ENCODE measurements around the gene NUP93.
"Not testable (repeated sequence)": the region's sequence is repeated elsewhere in the genome, so short reads cannot be mapped to it uniquely, and the experiment has no call there.

Gene NUP93

DNA sequence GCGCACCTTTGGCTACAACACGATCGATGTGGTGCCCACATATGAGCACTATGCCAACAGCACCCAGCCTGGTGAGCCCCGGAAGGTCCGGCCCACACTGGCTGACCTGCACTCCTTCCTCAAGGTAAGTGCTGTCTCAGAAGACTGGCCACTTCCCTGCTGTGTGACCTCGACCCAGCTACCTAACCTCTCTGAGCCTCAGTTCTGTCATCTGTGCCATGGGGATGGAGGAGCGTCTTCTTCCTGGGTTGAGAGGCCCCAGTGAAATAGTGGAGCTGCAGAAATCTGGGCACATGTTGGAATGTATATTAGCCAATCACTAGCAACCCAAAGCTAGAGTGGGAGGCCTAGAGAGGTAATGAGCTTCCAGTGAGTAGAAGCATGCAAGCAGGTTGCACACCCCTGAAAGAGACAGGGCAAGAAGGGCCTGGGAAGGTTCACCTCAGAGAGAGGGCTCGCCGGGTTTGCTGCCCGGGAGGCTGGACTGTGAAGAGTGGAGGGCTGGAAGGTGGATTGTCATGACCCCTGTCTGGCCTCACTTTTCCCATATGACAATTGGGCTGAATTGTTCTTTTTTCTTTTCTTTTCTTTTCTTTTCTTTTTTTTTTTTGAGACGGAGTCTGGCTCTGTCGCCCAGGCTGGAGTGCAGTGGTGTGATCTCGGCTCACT is 135.6 kb downstream of the NUP93 start:
- Mint-ChIP-seq H3K27ac (peak overlapping the region; percentile 29), H3K4me3 (no peak overlapping the region), H3K4me1 (peaks cover 50% of the 10 kb centered on the region), H3K36me3 (peaks cover 6% of the 10 kb centered on the region), H3K9me3 (no peaks in the 10 kb centered on the region)
- ATAC-seq (no peak), DNase-seq (ENCODE audit: low spot score in 2 of 2) (no peak)

DNA sequence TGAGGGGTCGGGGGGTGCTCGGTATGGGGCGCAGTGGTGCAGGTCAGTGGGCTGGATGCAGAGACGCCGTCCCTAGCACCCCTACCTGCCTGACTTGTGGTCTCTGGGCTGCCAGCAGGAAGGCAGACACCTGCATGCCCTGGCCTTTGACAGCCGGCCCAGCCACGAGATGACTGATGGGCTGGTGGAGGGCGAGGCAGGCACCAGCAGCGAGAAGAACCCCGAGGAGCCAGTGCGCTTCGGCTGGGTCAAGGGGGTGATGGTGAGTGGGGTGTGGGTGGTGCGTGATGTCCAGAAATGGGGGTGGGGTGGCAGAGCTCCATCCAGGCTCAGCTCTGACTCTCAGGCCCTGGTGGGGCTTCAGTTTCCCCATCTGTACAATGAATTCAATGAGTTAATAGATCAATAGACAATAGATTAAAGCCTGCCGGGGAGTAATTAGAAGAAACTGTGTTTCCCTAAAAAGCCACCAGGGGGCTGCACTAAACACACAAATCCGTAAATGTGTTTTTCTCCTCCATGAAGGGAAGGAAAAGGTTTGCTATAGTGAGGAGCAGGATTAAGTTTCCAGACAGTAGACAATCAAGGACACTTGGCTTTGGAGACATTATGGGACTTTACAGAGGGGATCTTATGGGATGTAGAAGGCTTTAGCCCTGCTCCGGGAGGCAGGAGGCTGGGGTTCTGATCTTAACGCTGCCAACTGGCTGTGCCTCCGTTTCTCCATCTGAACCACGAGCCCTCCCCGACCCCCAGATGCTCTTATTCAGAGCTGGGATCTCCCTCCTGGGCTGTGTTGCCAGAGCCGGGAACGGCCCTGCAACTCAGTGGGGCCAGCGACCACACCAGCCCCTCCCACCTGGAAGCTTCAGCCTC is 137.3 kb downstream of the NUP93 start:
- Mint-ChIP-seq H3K27ac (peak overlapping the region; percentile 62), H3K4me1 (peaks cover 34% of the 10 kb centered on the region), H3K36me3 (no peaks in the 10 kb centered on the region), H3K9me3 (no peaks in the 10 kb centered on the region), H3K4me3 (no peak overlapping the region)
- ATAC-seq (no peak), DNase-seq (ENCODE audit: low spot score in 2 of 2) (peak; percentile 19 to 63)

DNA sequence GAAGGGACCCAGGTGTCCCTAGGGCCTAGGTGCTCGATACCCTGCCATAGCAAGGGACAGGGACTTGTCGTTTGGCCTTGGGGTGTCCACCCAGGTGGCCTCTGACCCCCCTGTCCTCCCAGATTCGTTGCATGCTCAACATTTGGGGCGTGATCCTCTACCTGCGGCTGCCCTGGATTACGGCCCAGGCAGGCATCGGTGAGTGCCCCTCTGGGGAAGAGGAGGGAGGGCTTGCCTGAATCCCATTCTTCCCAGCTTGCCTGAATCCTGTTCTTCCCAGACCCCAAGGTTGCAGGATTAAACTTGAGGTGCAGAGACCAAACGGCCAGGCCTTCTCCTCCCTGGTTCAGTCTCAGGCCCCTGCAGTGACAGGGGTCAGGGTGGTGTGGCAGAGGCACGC is 138.2 kb downstream of the NUP93 start:
- H3K4me3 Mint-ChIP-seq = no peak overlapping the region
- no peaks in the 10 kb centered on the region for H3K9me3 Mint-ChIP-seq
- H3K27ac Mint-ChIP-seq = no peak overlapping the region
- no peak for ATAC-seq
- peaks cover 24% of the 10 kb centered on the region for H3K4me1 Mint-ChIP-seq
- DNase-seq (ENCODE audit: low spot score in 2 of 2) = no peak
- no peaks in the 10 kb centered on the region for H3K36me3 Mint-ChIP-seq

DNA sequence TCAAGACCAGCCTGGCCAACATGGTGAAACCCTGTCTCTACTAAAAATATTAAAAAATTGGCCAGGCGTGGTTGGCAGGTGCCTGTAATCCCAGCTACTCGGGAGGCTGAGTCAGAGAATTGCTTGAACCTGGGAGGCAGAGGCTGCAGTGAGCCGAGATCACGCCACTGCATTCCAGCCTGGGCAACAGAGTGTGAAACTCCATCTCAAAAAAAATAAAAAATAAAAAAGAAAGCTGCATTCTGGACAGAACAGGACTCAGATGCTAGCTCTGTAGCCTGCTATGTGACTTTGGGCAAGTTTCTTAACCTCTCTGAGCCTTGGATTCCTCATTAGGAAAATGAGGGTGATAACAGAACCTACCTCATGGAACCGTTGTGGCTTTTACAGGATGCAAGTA is 138.8 kb downstream of the NUP93 start:
- not testable (repeated sequence) for H3K9me3 Mint-ChIP-seq; H3K4me3 Mint-ChIP-seq; H3K36me3 Mint-ChIP-seq; H3K27ac Mint-ChIP-seq; ATAC-seq; DNase-seq (ENCODE audit: low spot score in 2 of 2)
- peaks cover 19% of the 10 kb centered on the region for H3K4me1 Mint-ChIP-seq

DNA sequence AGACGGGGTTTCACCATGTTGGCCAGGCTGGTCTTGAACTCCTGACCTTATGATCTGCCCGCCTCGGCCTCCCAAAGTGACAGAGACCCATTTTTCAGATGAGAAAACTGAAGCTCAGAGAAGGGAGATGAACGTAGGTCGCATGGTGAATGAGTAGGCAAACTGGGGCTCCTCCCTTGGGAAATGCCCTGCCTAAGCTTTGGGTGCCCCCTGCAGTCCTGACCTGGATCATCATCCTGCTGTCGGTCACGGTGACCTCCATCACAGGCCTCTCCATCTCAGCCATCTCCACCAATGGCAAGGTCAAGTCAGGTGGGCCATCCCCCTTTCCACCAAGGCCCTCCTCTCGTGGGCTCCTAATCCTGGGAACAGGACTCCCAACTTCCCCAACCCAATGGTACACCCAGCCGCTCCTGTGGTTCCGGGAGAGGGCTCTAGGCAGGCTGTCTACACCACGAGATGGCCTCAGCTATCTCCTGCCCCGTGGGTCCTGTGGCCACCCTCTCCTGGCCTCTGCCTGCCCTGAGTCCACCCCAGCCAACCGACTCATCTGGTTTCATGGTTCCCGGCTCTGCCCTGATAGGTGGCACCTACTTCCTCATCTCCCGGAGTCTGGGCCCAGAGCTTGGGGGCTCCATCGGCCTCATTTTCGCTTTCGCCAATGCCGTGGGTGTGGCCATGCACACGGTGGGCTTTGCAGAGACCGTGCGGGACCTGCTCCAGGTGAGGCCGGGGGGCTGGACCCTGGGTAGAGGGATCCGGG is 139.8 kb downstream of the NUP93 start:
- Mint-ChIP-seq H3K4me1 (peaks cover 19% of the 10 kb centered on the region), H3K36me3 (no peaks in the 10 kb centered on the region), H3K4me3 (no peak overlapping the region), H3K9me3 (no peaks in the 10 kb centered on the region), H3K27ac (peak overlapping the region; percentile 83)
- peak in 1 of 2 donors; percentile 65 for DNase-seq (ENCODE audit: low spot score in 2 of 2)
- peak; percentile 74 for ATAC-seq

DNA sequence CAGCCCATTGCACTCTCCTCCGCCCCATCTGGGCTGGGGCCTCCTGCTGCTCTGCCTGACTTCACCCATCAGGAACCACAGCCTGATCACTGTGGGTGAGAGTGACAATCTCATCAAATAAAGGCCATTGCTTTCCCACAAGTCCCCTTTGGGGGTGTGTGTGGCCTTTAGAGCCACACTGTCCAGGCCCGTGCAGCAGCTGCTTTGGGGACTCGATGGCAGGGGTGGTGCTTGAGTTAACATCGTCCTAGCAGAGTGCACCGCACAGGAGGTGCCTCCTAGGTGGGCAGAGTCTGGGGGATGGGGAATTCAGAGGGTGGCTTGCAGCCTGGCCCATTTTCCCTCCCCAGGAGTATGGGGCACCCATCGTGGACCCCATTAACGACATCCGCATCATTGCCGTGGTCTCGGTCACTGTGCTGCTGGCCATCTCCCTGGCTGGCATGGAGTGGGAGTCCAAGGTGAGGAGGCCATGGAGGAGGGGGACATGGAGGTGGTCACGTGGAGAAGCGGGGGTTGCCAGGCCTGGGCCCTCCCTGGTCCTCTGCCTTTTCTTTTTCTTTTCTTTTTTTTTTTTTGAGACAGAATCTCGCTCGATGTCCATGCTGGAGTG is 140.5 kb downstream of the NUP93 start:
- H3K36me3 Mint-ChIP-seq = no peaks in the 10 kb centered on the region
- DNase-seq (ENCODE audit: low spot score in 2 of 2) (no peak), ATAC-seq (peak; percentile 11)
- no peaks in the 10 kb centered on the region for H3K9me3 Mint-ChIP-seq
- H3K4me1 Mint-ChIP-seq = peaks cover 15% of the 10 kb centered on the region
- peak overlapping the region; percentile 83 for H3K27ac Mint-ChIP-seq
- H3K4me3 Mint-ChIP-seq = no peak overlapping the region

DNA sequence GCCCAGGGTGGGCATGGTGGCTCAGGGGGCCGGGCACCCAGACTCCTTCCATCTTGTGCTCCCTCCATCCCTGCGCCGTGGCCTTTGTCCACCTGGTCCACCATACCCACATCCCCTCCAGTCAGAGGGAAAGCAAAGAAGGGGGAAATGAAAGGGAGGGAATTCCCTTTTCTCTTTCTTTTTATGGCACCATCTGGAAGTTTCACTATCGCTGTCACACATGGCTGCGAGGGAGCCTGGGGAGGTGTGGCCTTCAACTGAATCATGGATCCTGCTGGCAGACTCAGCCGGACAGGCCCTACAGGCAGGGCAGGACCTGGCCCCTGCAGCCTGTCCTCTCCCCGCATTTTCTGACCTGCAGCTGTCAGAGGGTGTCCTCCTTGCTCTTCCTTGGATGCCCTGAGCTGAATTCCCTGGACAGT is 141.3 kb downstream of the NUP93 start:
- ATAC-seq (peak; percentile 25), DNase-seq (ENCODE audit: low spot score in 2 of 2) (no peak)
- no peaks in the 10 kb centered on the region for H3K36me3 Mint-ChIP-seq
- peaks cover 14% of the 10 kb centered on the region for H3K4me1 Mint-ChIP-seq
- H3K9me3 Mint-ChIP-seq = no peaks in the 10 kb centered on the region
- no peak overlapping the region for H3K4me3 Mint-ChIP-seq
- no peak overlapping the region for H3K27ac Mint-ChIP-seq

DNA sequence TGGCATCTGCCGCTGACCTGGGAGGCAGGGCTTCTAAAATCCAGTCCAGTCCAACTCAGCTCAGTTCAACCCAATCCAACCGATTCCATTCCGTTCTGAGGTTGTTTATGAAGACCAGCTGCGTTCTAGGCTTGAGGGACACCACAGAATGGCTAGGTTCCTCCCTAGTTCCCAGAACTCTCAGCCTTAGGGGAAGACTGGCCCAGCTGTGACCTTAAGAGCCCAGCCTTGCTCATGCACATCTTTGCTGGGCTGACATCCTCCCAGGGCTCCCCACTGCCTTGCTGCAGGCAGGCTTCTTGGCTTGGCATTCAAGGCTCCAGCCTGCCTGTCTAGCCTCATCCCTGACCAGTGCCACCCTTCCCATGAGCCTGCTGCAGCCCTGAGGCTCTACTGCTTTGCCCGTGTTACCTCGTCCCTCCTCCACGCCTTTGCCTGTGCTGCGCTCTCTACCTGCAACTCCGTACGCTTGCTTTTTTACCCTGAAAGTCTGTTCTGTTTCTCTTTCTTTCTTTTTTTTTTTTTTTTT is 143.0 kb downstream of the NUP93 start:
- Mint-ChIP-seq H3K27ac (no peak overlapping the region), H3K4me3 (no peak overlapping the region), H3K9me3 (no peaks in the 10 kb centered on the region), H3K4me1 (peaks cover 6% of the 10 kb centered on the region), H3K36me3 (no peaks in the 10 kb centered on the region)
- ATAC-seq = no peak
- DNase-seq (ENCODE audit: low spot score in 2 of 2) = no peak

DNA sequence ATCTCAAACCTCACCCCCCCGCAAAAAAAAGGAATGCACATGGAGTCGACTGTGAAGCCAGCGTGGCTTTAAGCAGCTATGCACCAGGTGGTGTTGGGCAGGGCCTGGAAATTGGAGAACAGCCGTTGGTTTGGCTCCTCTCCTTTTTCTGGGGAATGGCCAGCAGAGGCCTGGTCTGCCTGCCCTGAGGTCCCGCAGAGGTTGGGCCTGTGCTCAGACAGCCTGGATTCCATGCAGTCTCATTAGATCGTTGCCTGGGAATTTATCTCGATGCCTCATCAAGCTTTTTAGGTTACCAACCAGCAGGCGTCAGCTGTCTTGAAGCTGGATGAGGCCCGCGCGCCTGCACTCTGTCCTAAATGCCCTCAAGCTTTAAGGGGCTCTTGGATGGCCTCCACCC is 144.9 kb downstream of the NUP93 start:
- no peaks in the 10 kb centered on the region for H3K36me3 Mint-ChIP-seq
- H3K4me3 Mint-ChIP-seq = no peak overlapping the region
- no peak overlapping the region for H3K27ac Mint-ChIP-seq
- ATAC-seq = no peak
- no peaks in the 10 kb centered on the region for H3K9me3 Mint-ChIP-seq
- H3K4me1 Mint-ChIP-seq = peaks cover 4% of the 10 kb centered on the region
- DNase-seq (ENCODE audit: low spot score in 2 of 2) = no peak

DNA sequence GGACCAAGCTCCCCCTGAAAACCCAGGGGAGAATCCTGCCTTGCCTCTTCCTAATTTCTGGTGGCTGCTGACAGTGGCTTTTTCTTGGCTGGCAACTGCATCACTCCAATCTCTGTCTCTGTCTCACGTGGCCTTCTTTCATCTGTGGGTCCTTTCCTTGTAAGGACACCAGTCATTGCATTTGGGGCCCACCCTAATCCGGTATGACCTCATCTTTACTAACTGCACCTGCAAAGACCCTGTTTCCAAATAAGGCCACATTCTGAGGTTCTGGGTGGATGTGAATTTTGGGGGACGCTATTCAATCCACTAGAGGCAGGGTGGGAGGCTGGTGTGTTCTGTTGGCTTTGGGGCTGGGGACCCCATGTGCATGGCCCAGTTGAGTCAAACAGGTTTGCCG is 146.1 kb downstream of the NUP93 start:
- no peak overlapping the region for H3K27ac Mint-ChIP-seq
- H3K9me3 Mint-ChIP-seq = no peaks in the 10 kb centered on the region
- no peak overlapping the region for H3K4me3 Mint-ChIP-seq
- no peak for DNase-seq (ENCODE audit: low spot score in 2 of 2)
- H3K4me1 Mint-ChIP-seq = no peaks in the 10 kb centered on the region
- no peak for ATAC-seq
- H3K36me3 Mint-ChIP-seq = no peaks in the 10 kb centered on the region

DNA sequence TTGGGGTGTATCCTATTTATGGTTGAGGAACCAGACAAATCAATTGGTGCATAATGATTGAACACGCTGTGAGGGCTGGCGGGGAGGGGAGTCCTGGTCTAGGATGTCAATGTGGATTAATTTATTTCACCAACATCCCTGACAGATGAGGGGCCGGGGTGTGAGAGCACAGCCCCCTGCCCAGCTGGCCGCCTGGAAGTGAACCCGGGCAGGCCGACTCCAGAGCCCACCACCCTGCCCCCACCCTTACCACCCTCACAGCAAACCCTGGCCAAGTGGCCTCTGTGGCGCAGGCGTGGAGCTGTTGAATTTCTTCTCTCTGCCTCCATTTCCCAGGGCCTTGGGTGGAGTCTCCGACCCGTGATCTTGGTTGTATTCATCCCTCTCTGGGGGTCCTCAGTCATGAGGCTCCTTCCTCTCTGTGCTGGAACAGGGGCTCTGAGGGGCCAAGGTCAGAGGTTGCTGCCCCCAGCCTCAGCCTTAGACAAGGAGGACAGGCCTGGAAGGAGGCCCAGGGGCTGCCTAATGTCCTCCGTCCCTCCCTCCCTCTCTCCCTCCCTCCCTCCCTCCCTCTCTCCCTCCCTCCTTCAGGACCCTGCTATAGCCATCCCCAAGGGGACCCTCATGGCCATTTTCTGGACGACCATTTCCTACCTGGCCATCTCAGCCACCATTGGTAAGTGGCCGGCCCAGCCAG is 147.7 kb downstream of the NUP93 start:
- ATAC-seq (no peak), DNase-seq (ENCODE audit: low spot score in 2 of 2) (no peak)
- H3K4me1 Mint-ChIP-seq = no peaks in the 10 kb centered on the region
- no peaks in the 10 kb centered on the region for H3K36me3 Mint-ChIP-seq
- no peak overlapping the region for H3K4me3 Mint-ChIP-seq
- no peaks in the 10 kb centered on the region for H3K9me3 Mint-ChIP-seq
- no peak overlapping the region for H3K27ac Mint-ChIP-seq

DNA sequence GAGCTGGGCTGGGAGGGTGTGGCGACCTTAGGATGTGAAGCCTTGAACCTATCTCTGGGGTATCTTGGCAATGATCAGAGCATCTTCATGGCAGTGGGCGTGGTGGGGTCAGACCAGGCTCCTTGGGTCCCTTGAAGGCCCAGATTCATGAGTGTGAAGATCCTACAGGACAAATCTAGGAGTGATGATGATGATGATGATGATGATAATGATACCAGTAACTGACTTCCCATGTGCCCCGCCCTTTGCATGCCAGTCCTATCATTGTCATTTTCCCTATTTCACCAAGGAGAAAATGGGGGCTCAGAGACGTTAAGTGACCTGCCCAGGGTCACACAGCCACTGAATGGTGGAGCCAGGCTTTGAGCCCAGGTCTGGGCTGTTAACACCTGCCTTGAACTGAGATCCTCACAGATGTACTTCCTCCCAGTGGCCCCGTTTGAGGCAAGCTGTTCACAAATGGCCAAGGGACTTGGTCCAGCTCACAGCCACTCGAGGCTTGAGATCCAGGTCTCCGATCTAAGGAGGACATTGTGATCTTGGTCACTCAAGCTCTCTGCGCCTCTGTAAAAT is 148.4 kb downstream of the NUP93 start:
- H3K4me3 Mint-ChIP-seq = no peak overlapping the region
- no peaks in the 10 kb centered on the region for H3K36me3 Mint-ChIP-seq
- no peaks in the 10 kb centered on the region for H3K4me1 Mint-ChIP-seq
- no peak for ATAC-seq
- H3K9me3 Mint-ChIP-seq = no peaks in the 10 kb centered on the region
- DNase-seq (ENCODE audit: low spot score in 2 of 2) = no peak
- H3K27ac Mint-ChIP-seq = no peak overlapping the region

DNA sequence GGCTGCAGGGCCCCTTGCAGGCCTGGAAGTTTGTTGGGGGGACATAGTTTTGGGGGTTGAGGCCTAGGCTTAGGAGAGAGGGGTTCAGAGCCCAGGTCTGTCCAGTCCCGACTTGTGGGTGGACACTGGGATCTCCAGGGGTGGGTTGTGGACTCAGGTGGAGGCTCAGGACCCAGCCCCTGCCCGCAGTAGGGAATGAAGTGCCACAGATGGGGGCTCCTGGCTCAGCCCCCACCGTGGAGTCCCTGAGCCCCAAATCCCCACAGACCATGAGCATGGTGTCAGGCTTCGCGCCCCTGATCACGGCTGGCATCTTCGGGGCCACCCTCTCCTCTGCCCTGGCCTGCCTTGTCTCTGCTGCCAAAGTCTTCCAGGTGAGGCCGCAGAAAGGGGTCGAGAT is 149.3 kb downstream of the NUP93 start:
- H3K36me3 Mint-ChIP-seq = no peaks in the 10 kb centered on the region
- ATAC-seq (no peak), DNase-seq (ENCODE audit: low spot score in 2 of 2) (no peak)
- H3K4me1 Mint-ChIP-seq = no peaks in the 10 kb centered on the region
- H3K4me3 Mint-ChIP-seq = no peak overlapping the region
- H3K9me3 Mint-ChIP-seq = no peaks in the 10 kb centered on the region
- no peak overlapping the region for H3K27ac Mint-ChIP-seq

DNA sequence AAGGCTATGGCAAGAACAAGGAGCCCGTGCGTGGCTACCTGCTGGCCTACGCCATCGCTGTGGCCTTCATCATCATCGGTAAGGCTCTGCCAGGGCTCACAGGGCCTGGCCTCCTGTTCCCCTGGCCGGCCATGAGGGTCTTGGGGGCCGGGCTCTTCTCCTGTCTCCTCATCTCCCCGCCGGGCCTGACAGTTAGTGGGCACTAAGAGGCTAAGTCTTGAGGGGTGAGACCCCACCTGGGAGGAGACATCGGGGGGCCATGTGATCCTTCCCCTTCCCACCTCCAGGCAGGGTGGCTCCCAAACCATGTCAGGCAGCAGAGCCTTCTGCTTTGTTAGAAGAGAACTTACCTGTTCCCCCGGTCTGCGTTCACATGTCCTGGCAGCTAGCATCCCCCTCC is 150.2 kb downstream of the NUP93 start:
- Mint-ChIP-seq H3K9me3 (no peaks in the 10 kb centered on the region), H3K27ac (no peak overlapping the region), H3K4me3 (no peak overlapping the region), H3K4me1 (no peaks in the 10 kb centered on the region), H3K36me3 (no peaks in the 10 kb centered on the region)
- DNase-seq (ENCODE audit: low spot score in 2 of 2) = no peak
- no peak for ATAC-seq

All from stimulated activated effector memory CD8-positive, alpha-beta T cell treated with anti-CD3 and anti-CD28 coated beads, Interleukin-12 subunit alpha, Interleukin-12 subunit beta, amount 100 ng/mL, for 72 hours (primary cell).